ENCODE data around the gene FER.
A peak's percentile ranks its signal among the peaks of the same experiment; 100 is the strongest.

FER gene

DNA sequence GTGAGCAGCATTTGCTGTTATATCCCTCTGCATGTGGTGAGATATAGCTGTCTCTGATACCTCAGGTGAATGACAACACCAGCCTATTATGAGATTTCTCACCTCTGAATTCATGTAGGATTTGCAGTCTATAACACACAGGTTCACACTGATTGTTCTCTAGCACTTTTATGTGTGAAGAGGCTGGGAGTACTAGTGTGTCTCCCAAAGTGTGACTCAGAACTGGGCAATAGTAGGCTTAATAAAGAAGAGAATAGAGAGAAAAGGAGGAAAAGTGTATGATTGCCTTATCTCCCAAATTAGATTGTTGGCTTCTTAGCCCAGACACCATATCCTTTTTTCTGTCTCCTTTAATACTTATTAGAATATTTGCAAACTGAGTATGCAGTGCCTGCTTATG, 430.1 kb downstream of the FER start:
- Histone ChIP-seq H3K4me1 (ENCODE audit: control insufficient read depth, low read depth, low read length) (no peaks in the 10 kb centered on the region), H3K56ac (ENCODE audit: low read length) (no peak overlapping the region), H2BK120ac (ENCODE audit: low read depth, low read length) (no peak overlapping the region), H2AK5ac (ENCODE audit: low read length) (no peak overlapping the region), H3K9ac (ENCODE audit: low read length) (no peak overlapping the region), H3K23ac (ENCODE audit: low read length) (no peak overlapping the region), H2BK15ac (replicated peaks; ENCODE audit: low read depth) (no peak overlapping the region), H3K79me2 (ENCODE audit: control insufficient read depth, insufficient read depth, low read length) (no peaks in the 10 kb centered on the region), H3K4me3 (ENCODE audit: low read length) (no peak overlapping the region), H3K27ac (ENCODE audit: low read depth, low read length) (no peak overlapping the region), H4K8ac (ENCODE audit: low read depth, low read length) (no peak overlapping the region), H3K27me3 (ENCODE audit: insufficient read depth, low read length, poor library complexity) (no peaks in the 10 kb centered on the region), H2BK5ac (ENCODE audit: low read length) (no peak overlapping the region), H4K5ac (ENCODE audit: low read length) (no peak overlapping the region), H3K18ac (ENCODE audit: low read length) (no peak overlapping the region), H3K4ac (ENCODE audit: low read depth, low read length) (no peak overlapping the region), H3K4me2 (ENCODE audit: low read length) (no peak overlapping the region), H3K36me3 (ENCODE audit: control insufficient read depth, insufficient read depth, low read length) (no peaks in the 10 kb centered on the region), H3K79me1 (ENCODE audit: low read length) (no peaks in the 10 kb centered on the region)
- no peak for DNase-seq

DNA sequence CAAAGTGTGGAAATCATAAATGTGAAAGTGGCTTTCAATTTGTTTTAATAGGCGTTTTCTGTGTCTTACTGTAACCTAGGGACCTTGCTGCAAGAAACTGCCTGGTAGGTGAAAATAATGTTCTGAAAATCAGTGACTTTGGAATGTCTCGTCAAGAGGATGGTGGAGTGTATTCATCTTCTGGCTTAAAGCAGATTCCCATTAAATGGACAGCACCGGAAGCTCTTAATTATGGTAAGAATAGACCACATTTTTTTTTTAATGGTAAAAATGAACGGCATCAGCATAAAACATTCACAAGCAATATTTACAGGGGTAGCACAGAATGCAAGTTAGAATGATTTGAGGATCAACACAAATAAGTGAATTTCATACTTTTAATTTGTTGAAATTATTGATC, 433.0 kb downstream of the FER start:
- H3K18ac ChIP-seq (ENCODE audit: low read length) = no peak overlapping the region
- no CpG with 5 or more reads among the region's 4 CpGs for WGBS (ENCODE audit: extremely low coverage, insufficient coverage, low lambda C conversion rate)

DNA sequence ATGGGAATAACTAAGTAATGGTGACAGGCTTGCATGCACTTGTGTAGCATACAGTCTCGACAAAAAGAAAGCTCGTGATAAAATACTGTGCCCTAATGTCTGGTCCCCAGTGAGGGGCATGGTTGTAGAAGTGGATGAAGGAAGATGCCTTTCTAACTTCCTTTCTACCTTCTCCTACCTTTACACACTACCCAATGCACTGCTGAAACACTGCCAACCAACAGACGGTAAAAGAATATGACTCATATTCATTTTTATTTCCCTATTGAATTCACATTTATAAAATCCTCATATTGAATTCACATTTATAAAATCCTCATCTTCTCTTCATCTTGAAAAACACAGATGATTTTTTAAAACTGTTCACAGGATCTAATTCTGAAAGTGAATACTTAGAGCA, 439.1 kb downstream of the FER start:
- no CpG with 5 or more reads among the region's 3 CpGs for WGBS (ENCODE audit: extremely low coverage, insufficient coverage, low lambda C conversion rate)

More for the DNA sequence above, 433.0 kb downstream of the FER start:
- H3K4me2 ChIP-seq (ENCODE audit: low read length) = no peak overlapping the region
- no peaks in the 10 kb centered on the region for H3K79me1 ChIP-seq (ENCODE audit: low read length)
- H3K27ac ChIP-seq (ENCODE audit: low read depth, low read length) = no peak overlapping the region
- H2AK5ac ChIP-seq (ENCODE audit: low read length) = no peak overlapping the region
- H3K23ac ChIP-seq (ENCODE audit: low read length) = no peak overlapping the region
- H3K4me1 ChIP-seq (ENCODE audit: control insufficient read depth, low read depth, low read length) = no peaks in the 10 kb centered on the region
- no peaks in the 10 kb centered on the region for H3K27me3 ChIP-seq (ENCODE audit: insufficient read depth, low read length, poor library complexity)
- no peak overlapping the region for H3K56ac ChIP-seq (ENCODE audit: low read length)
- no peak overlapping the region for H3K4ac ChIP-seq (ENCODE audit: low read depth, low read length)
- H4K5ac ChIP-seq (ENCODE audit: low read length) = no peak overlapping the region
- H2BK120ac ChIP-seq (ENCODE audit: low read depth, low read length) = no peak overlapping the region
- H4K8ac ChIP-seq (ENCODE audit: low read depth, low read length) = no peak overlapping the region
- H3K36me3 ChIP-seq (ENCODE audit: control insufficient read depth, insufficient read depth, low read length) = no peaks in the 10 kb centered on the region
- H3K4me3 ChIP-seq (ENCODE audit: low read length) = no peak overlapping the region
- no peak overlapping the region for H2BK5ac ChIP-seq (ENCODE audit: low read length)
- H3K79me2 ChIP-seq (ENCODE audit: control insufficient read depth, insufficient read depth, low read length) = no peaks in the 10 kb centered on the region
- no peak overlapping the region for H2BK15ac ChIP-seq (replicated peaks; ENCODE audit: low read depth)
- H3K9ac ChIP-seq (ENCODE audit: low read length) = no peak overlapping the region
- no peak for DNase-seq

DNA sequence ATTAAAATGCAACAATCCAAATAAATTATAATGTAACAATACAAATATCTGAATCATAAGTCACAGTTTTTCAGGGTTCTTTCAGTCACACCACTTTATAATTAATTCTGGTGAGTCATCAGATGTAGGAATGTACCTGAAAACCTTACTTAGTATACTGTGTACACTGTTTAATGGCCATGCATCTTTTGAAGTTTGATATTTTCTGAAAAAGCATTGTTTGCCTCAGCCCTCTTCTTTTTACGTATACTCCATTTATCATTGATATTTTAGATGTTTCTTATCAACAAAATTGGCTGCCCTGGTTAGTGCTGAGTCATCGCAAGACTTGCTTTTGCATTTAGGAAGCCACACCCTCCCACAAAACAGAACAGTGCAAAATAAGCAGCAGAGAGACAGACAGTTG, 443.5 kb downstream of the FER start:
- Histone ChIP-seq H3K4me3 (ENCODE audit: low read length) (no peak overlapping the region), H3K27ac (ENCODE audit: low read depth, low read length) (no peak overlapping the region), H3K79me1 (ENCODE audit: low read length) (no peaks in the 10 kb centered on the region), H3K4me2 (ENCODE audit: low read length) (no peak overlapping the region), H2BK15ac (replicated peaks; ENCODE audit: low read depth) (no peak overlapping the region), H3K18ac (ENCODE audit: low read length) (no peak overlapping the region), H3K9ac (ENCODE audit: low read length) (no peak overlapping the region), H2AK5ac (ENCODE audit: low read length) (no peak overlapping the region), H3K79me2 (ENCODE audit: control insufficient read depth, insufficient read depth, low read length) (no peaks in the 10 kb centered on the region), H3K56ac (ENCODE audit: low read length) (no peak overlapping the region), H3K4ac (ENCODE audit: low read depth, low read length) (no peak overlapping the region), H2BK120ac (ENCODE audit: low read depth, low read length) (no peak overlapping the region), H3K23ac (ENCODE audit: low read length) (no peak overlapping the region), H2BK5ac (ENCODE audit: low read length) (no peak overlapping the region), H3K27me3 (ENCODE audit: insufficient read depth, low read length, poor library complexity) (no peaks in the 10 kb centered on the region), H3K4me1 (ENCODE audit: control insufficient read depth, low read depth, low read length) (peaks cover 2% of the 10 kb centered on the region), H4K8ac (ENCODE audit: low read depth, low read length) (no peak overlapping the region), H4K5ac (ENCODE audit: low read length) (no peak overlapping the region), H3K36me3 (ENCODE audit: control insufficient read depth, insufficient read depth, low read length) (no peaks in the 10 kb centered on the region)
- no CpG with 5 or more reads among the region's 2 CpGs for WGBS (ENCODE audit: extremely low coverage, insufficient coverage, low lambda C conversion rate)
- DNase-seq = peak; percentile 44

More for the DNA sequence above, 439.1 kb downstream of the FER start:
- no peak for DNase-seq
- H3K27me3 ChIP-seq (ENCODE audit: insufficient read depth, low read length, poor library complexity) = no peaks in the 10 kb centered on the region
- H3K79me1 ChIP-seq (ENCODE audit: low read length) = no peaks in the 10 kb centered on the region
- H2BK120ac ChIP-seq (ENCODE audit: low read depth, low read length) = no peak overlapping the region
- H3K56ac ChIP-seq (ENCODE audit: low read length) = no peak overlapping the region
- no peak overlapping the region for H3K4me2 ChIP-seq (ENCODE audit: low read length)
- H3K27ac ChIP-seq (ENCODE audit: low read depth, low read length) = no peak overlapping the region
- no peak overlapping the region for H3K18ac ChIP-seq (ENCODE audit: low read length)
- H3K4me3 ChIP-seq (ENCODE audit: low read length) = no peak overlapping the region
- H4K5ac ChIP-seq (ENCODE audit: low read length) = no peak overlapping the region
- no peak overlapping the region for H3K4ac ChIP-seq (ENCODE audit: low read depth, low read length)
- H3K4me1 ChIP-seq (ENCODE audit: control insufficient read depth, low read depth, low read length) = peaks cover 2% of the 10 kb centered on the region
- H3K9ac ChIP-seq (ENCODE audit: low read length) = no peak overlapping the region
- no peak overlapping the region for H2BK5ac ChIP-seq (ENCODE audit: low read length)
- no peak overlapping the region for H2AK5ac ChIP-seq (ENCODE audit: low read length)
- no peaks in the 10 kb centered on the region for H3K79me2 ChIP-seq (ENCODE audit: control insufficient read depth, insufficient read depth, low read length)
- H3K23ac ChIP-seq (ENCODE audit: low read length) = no peak overlapping the region
- no peaks in the 10 kb centered on the region for H3K36me3 ChIP-seq (ENCODE audit: control insufficient read depth, insufficient read depth, low read length)
- no peak overlapping the region for H4K8ac ChIP-seq (ENCODE audit: low read depth, low read length)
- H2BK15ac ChIP-seq (replicated peaks; ENCODE audit: low read depth) = no peak overlapping the region

DNA sequence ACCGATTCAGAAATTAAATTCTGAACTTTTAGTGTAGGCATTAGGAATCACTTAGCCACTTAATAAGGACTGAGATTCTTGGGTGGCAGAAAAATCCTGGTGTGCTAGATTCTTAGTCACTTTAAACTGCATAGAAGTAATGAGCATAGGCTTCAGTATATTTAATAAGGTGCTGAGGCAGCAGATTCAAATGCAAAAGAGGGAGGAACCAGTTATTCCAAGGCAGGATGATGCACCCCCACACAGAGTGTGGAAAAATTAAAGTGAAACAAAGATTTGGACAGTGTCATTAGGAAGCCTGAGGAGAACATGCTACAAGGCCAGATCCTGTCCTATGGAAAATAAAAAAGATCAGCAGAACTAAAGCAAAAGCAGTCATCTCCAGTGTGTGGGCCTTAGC, 444.3 kb downstream of the FER start:
- no peak overlapping the region for H3K27ac ChIP-seq (ENCODE audit: low read depth, low read length)
- H3K4me3 ChIP-seq (ENCODE audit: low read length) = no peak overlapping the region
- no peaks in the 10 kb centered on the region for H3K36me3 ChIP-seq (ENCODE audit: control insufficient read depth, insufficient read depth, low read length)
- WGBS (ENCODE audit: extremely low coverage, insufficient coverage, low lambda C conversion rate) = no CpG with 5 or more reads among the region's 1 CpG
- H3K4me2 ChIP-seq (ENCODE audit: low read length) = no peak overlapping the region
- no peak overlapping the region for H3K18ac ChIP-seq (ENCODE audit: low read length)
- H2BK15ac ChIP-seq (replicated peaks; ENCODE audit: low read depth) = no peak overlapping the region
- no peak overlapping the region for H3K4ac ChIP-seq (ENCODE audit: low read depth, low read length)
- no peak overlapping the region for H2BK120ac ChIP-seq (ENCODE audit: low read depth, low read length)
- H2AK5ac ChIP-seq (ENCODE audit: low read length) = no peak overlapping the region
- H4K5ac ChIP-seq (ENCODE audit: low read length) = no peak overlapping the region
- H3K4me1 ChIP-seq (ENCODE audit: control insufficient read depth, low read depth, low read length) = peaks cover 2% of the 10 kb centered on the region
- H3K23ac ChIP-seq (ENCODE audit: low read length) = no peak overlapping the region
- no peak overlapping the region for H3K9ac ChIP-seq (ENCODE audit: low read length)
- H3K27me3 ChIP-seq (ENCODE audit: insufficient read depth, low read length, poor library complexity) = no peaks in the 10 kb centered on the region
- no peak overlapping the region for H3K56ac ChIP-seq (ENCODE audit: low read length)
- H4K8ac ChIP-seq (ENCODE audit: low read depth, low read length) = no peak overlapping the region
- no peaks in the 10 kb centered on the region for H3K79me2 ChIP-seq (ENCODE audit: control insufficient read depth, insufficient read depth, low read length)
- no peak overlapping the region for H2BK5ac ChIP-seq (ENCODE audit: low read length)
- no peaks in the 10 kb centered on the region for H3K79me1 ChIP-seq (ENCODE audit: low read length)
- no peak for DNase-seq

DNA sequence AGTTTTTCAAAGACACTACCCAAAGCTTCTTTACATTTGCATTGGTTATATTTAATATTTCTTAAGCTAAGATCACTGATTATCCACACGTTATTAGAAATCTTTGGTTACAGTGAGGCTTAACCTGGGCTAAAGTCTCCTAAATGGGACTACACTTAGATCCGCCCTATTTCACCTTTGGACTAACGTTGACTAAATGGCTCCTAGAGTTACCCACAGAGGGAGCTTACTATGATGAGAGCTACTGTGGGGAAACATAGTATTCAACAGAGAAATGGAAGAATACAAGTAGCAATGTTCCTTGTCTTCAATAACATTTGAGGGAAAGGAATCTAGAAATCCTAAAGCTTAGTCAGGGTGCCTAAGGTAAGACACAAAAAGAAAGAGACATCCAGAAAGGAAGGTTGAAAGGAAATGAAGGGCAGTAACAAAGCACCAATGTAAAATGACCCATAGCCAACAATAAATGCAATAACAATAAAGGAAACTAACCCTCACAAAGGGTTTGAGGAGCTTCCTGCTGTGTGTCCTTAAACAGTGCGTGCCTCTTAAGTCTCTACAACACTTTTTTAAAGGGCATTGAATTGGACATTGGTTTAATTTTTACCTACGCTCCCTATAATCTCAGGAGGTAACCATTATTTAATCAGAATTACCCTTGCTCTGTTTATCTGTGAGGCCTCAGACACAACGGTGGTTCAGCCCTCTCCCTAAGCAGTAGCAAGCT, 445.0 kb downstream of the FER start:
- WGBS (ENCODE audit: extremely low coverage, insufficient coverage, low lambda C conversion rate) = no CpG with 5 or more reads among the region's 6 CpGs

More for the DNA sequence above, 445.0 kb downstream of the FER start:
- Histone ChIP-seq H3K79me1 (ENCODE audit: low read length) (no peaks in the 10 kb centered on the region), H2BK120ac (ENCODE audit: low read depth, low read length) (no peak overlapping the region), H3K18ac (ENCODE audit: low read length) (no peak overlapping the region), H2BK5ac (ENCODE audit: low read length) (no peak overlapping the region), H4K5ac (ENCODE audit: low read length) (no peak overlapping the region), H3K9ac (ENCODE audit: low read length) (no peak overlapping the region), H3K4me3 (ENCODE audit: low read length) (no peak overlapping the region), H3K23ac (ENCODE audit: low read length) (no peak overlapping the region), H3K27me3 (ENCODE audit: insufficient read depth, low read length, poor library complexity) (no peaks in the 10 kb centered on the region), H3K27ac (ENCODE audit: low read depth, low read length) (no peak overlapping the region), H3K36me3 (ENCODE audit: control insufficient read depth, insufficient read depth, low read length) (no peaks in the 10 kb centered on the region), H2BK15ac (replicated peaks; ENCODE audit: low read depth) (peak overlapping the region; percentile 57), H3K56ac (ENCODE audit: low read length) (no peak overlapping the region), H3K4me2 (ENCODE audit: low read length) (no peak overlapping the region), H3K79me2 (ENCODE audit: control insufficient read depth, insufficient read depth, low read length) (no peaks in the 10 kb centered on the region), H2AK5ac (ENCODE audit: low read length) (no peak overlapping the region), H3K4ac (ENCODE audit: low read depth, low read length) (no peak overlapping the region), H4K8ac (ENCODE audit: low read depth, low read length) (no peak overlapping the region), H3K4me1 (ENCODE audit: control insufficient read depth, low read depth, low read length) (peaks cover 2% of the 10 kb centered on the region)
- no peak for DNase-seq

Measured in mesendoderm (in vitro differentiated cells).